ENCODE data around the gene ANKRD2. TPM values are rescaled to one million over a fixed set of nuclear protein-coding genes. Genes with fewer than 3 reads are reported as not detected.
A peak's percentile ranks its signal among the peaks of the same experiment; 100 is the strongest.

ANKRD2 gene
- total RNA-seq, 3 donors from 2014 or later (not counting 1 experiment from before 2014, with no cell fraction given): not detected

GRCh38 chr10:97585439-97585811 lies 12.8 kb downstream of the ANKRD2 start:
- Histone ChIP-seq H3K4me1 (ENCODE audit: control insufficient read depth, insufficient read depth, low read length) (peaks cover 10% of the 10 kb centered on the region), H3K27ac (ENCODE audit: low read length) (no peak overlapping the region), H3K36me3 (ENCODE audit: control insufficient read depth, insufficient read depth, low read length) (no peaks in the 10 kb centered on the region), H3K9me3 (ENCODE audit: control insufficient read depth, insufficient read depth, low read length) (no peaks in the 10 kb centered on the region), H3K4me3 (ENCODE audit: low read length) (no peak overlapping the region), H3K27me3 (ENCODE audit: control insufficient read depth, insufficient read depth, low read length) (no peaks in the 10 kb centered on the region)
- TF ChIP-seq CTCF (IDR thresholded peaks at IDR 0.05): no peak
- DNase-seq (no peak), ATAC-seq (no peak)
- Mint-ChIP-seq H3K27ac (no peak overlapping the region), H3K9me3 (no peaks in the 10 kb centered on the region), H3K4me1 (peaks cover 10 to 17% of the 10 kb centered on the region in 2 donors), H3K27me3 (ENCODE audit: low read depth in 2 of 2) (peaks cover 0 to 4% of the 10 kb centered on the region in 2 donors), H3K36me3 (no peaks in the 10 kb centered on the region), H3K4me3 (no peak overlapping the region)
- WGBS (ENCODE audit: insufficient coverage): 94% methylated on average over 5 of the region's 5 CpGs
- intact Hi-C loops (cut with micrococcal nuclease): no loop called here

DNA sequence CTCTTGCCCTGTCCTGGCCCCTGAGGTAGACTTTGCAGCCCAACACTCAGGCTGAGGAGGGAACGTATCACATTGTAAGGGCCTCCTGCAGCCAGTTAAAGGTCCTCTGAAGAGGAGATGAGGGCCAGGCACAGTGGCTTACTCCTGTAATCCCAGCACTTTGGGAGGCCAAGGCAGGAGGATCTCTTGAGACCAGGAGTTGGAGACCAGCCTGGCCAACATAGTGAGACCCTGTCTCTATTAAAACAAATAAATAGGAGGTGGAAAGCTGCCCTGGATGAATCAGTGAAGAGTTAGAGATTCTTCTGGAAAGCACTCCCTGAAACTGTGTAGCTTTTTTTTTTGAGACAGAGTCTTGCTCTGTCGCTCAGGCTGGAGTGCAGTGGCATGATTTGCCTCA lies 14.6 kb downstream of the ANKRD2 start:
- no peak for TF ChIP-seq CTCF (IDR thresholded peaks at IDR 0.05)
- no peaks in the 10 kb centered on the region for H3K9me3 ChIP-seq (ENCODE audit: control insufficient read depth, insufficient read depth, low read length)
- no peaks in the 10 kb centered on the region for H3K27me3 ChIP-seq (ENCODE audit: control insufficient read depth, insufficient read depth, low read length)
- no peak overlapping the region for H3K4me3 ChIP-seq (ENCODE audit: low read length)
- H3K36me3 ChIP-seq (ENCODE audit: control insufficient read depth, insufficient read depth, low read length): no peaks in the 10 kb centered on the region
- H3K4me3 Mint-ChIP-seq: no peak overlapping the region
- peaks cover 25% of the 10 kb centered on the region for H3K4me1 ChIP-seq (ENCODE audit: control insufficient read depth, insufficient read depth, low read length)
- H3K27ac Mint-ChIP-seq: no peak overlapping the region
- DNase-seq: no peak
- peaks cover 23 to 28% of the 10 kb centered on the region in 2 donors for H3K4me1 Mint-ChIP-seq
- no peak for ATAC-seq
- H3K27me3 Mint-ChIP-seq (ENCODE audit: low read depth in 2 of 2): peaks cover 0 to 7% of the 10 kb centered on the region in 2 donors
- WGBS (ENCODE audit: insufficient coverage): 92% methylated on average over 2 of the region's 2 CpGs
- no peaks in the 10 kb centered on the region for H3K9me3 Mint-ChIP-seq
- no peak overlapping the region for H3K27ac ChIP-seq (ENCODE audit: low read length)
- intact Hi-C loops (cut with micrococcal nuclease): no loop called here
- H3K36me3 Mint-ChIP-seq: no peaks in the 10 kb centered on the region

DNA sequence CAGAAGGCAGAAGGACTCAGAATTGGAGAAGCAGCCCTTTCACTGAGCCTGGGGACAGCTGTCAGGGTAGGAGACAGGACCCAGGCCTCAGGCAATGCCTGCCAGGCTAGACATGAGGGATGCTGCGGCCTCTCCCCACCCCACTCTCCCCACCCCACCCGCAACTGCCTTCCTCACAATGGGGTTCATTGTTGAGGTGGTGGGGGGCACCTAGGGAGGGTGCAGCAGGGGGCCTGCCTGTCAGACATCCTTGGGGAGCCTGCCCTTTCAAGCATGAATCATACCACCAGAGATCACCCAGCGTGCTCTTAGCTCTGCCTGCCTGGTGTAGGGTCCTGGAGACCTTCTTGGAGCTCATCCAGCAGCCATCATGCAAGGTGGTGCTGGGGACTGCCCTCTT lies 16.9 kb downstream of the ANKRD2 start, which contains the start of gene C10orf62:
Gene C10orf62 (plus strand): TSS at position 243 of the 400 bp plus-strand sequence. CDS start 177 bp downstream, outside the sequence.
- Mint-ChIP-seq H3K9me3 (no peaks in the 10 kb centered on the region), H3K36me3 (no peaks in the 10 kb centered on the region), H3K27me3 (ENCODE audit: low read depth in 2 of 2) (peaks cover 0 to 7% of the 10 kb centered on the region in 2 donors), H3K4me1 (peaks cover 23 to 28% of the 10 kb centered on the region in 2 donors), H3K27ac (peak within 1 kb of the TSS in 1 of 2 donors; percentile 78), H3K4me3 (peak within 1 kb of the TSS; percentile 60)
- WGBS (ENCODE audit: insufficient coverage): 83% methylated on average over 1 of the region's 3 CpGs
- no peak for TF ChIP-seq CTCF (IDR thresholded peaks at IDR 0.05)
- DNase-seq (no peak), ATAC-seq (no peak)
- no peaks in the 10 kb centered on the region for H3K9me3 ChIP-seq (ENCODE audit: control insufficient read depth, insufficient read depth, low read length)
- H3K4me1 ChIP-seq (ENCODE audit: control insufficient read depth, insufficient read depth, low read length): peaks cover 25% of the 10 kb centered on the region
- H3K27me3 ChIP-seq (ENCODE audit: control insufficient read depth, insufficient read depth, low read length): no peaks in the 10 kb centered on the region
- no peaks in the 10 kb centered on the region for H3K36me3 ChIP-seq (ENCODE audit: control insufficient read depth, insufficient read depth, low read length)
- intact Hi-C loops (cut with micrococcal nuclease): no loop called here
- no peak within 1 kb of the TSS for H3K4me3 ChIP-seq (ENCODE audit: low read length)
- no peak within 1 kb of the TSS for H3K27ac ChIP-seq (ENCODE audit: low read length)

Measured in natural killer cell (primary cell).